GM23248 (cell line): ENCODE results near the gene GNB1. TPM values are rescaled to one million over a fixed set of nuclear protein-coding genes. Genes with fewer than 3 reads are reported as not detected.

ENCODE experiments used
- DNase-seq: peaks from one replicate; pipeline ENCODE4 v3.0.0-alpha.2; 2015
- H2AFZ ChIP-seq: fragments of 200-600 bp; sonication (generic); 2 replicates; pipeline ENCODE4 v1.6.1; 2016; ENCODE audit warnings: antibody characterized with exemption
- H3F3A ChIP-seq: fragments of 200-600 bp; sonication (generic); 2 replicates; pipeline ENCODE4 v1.6.1; 2016; ENCODE audit warnings: mild to moderate bottlenecking, antibody characterized with exemption, mixed run types; ENCODE audit not compliant: insufficient read depth
- H3K27ac ChIP-seq: fragments of 200-600 bp; sonication (generic); 2 replicates; pipeline ENCODE4 v1.5.1; 2016; ENCODE audit warnings: mild to moderate bottlenecking
- H3K27me3 ChIP-seq: fragments of 200-600 bp; sonication (generic); replicated peaks from 2 replicates; pipeline ENCODE4 v1.6.1; 2016; ENCODE audit warnings: mild to moderate bottlenecking; ENCODE audit not compliant: insufficient read depth
- H3K36me3 ChIP-seq: fragments of 200-600 bp; sonication (generic); 2 replicates; pipeline ENCODE4 v1.6.1; 2016; ENCODE audit warnings: low read depth, mild to moderate bottlenecking
- H3K4me1 ChIP-seq: fragments of 200-600 bp; sonication (generic); 2 replicates; pipeline ENCODE4 v1.6.1; 2016; ENCODE audit warnings: mild to moderate bottlenecking; ENCODE audit not compliant: insufficient read depth
- H3K4me2 ChIP-seq: fragments of 200-600 bp; sonication (generic); one replicate; pipeline ENCODE4 v1.6.1; 2016; ENCODE audit warnings: mild to moderate bottlenecking; ENCODE audit not compliant: unreplicated experiment
- H3K4me3 ChIP-seq: fragments of 200-600 bp; sonication (generic); 2 replicates; pipeline ENCODE4 v1.5.1; 2016; ENCODE audit warnings: mild to moderate bottlenecking
- H3K79me2 ChIP-seq: fragments of 200-600 bp; sonication (generic); 2 replicates; pipeline ENCODE4 v1.6.1; 2016; ENCODE audit warnings: mild to moderate bottlenecking; ENCODE audit not compliant: insufficient read depth
- H3K9ac ChIP-seq: fragments of 200-600 bp; sonication (generic); 2 replicates; pipeline ENCODE4 v1.6.1; 2016; ENCODE audit warnings: mild to moderate bottlenecking
- H3K9me2 ChIP-seq: fragments of 200-600 bp; sonication (generic); 2 replicates; pipeline ENCODE4 v1.6.1; 2016; ENCODE audit warnings: mixed run types, mild to moderate bottlenecking, moderate library complexity; ENCODE audit not compliant: insufficient read depth
- H3K9me3 ChIP-seq: fragments of 200-600 bp; sonication (generic); one replicate; pipeline ENCODE4 v1.6.1; 2017; ENCODE audit warnings: low read depth
- H4K20me1 ChIP-seq: fragments of 200-600 bp; sonication (generic); 2 replicates; pipeline ENCODE4 v1.6.0; 2016; ENCODE audit not compliant: insufficient read depth
- EZH2 ChIP-seq: fragments of 200-600 bp; sonication (generic); IDR thresholded peaks from 2 replicates; pipeline ENCODE4 v1.6.1; 2018; ENCODE audit warnings: antibody characterized with exemption, mild to moderate bottlenecking; ENCODE audit not compliant: insufficient read depth, poor library complexity, severe bottlenecking
- EZH2phosphoT487 ChIP-seq: fragments of 200-600 bp; sonication (generic); IDR thresholded peaks from 2 replicates; pipeline ENCODE4 v1.6.1; 2018; ENCODE audit warnings: antibody characterized with exemption, moderate library complexity, mild to moderate bottlenecking, low read depth; ENCODE audit not compliant: insufficient read depth
- WGBS, 2 experiments: methylation state at CpG; one replicate each; pipeline ENCODE4 v1.1.6; 2015 to 2017; ENCODE audit warnings: low lambda C conversion rate in 2 of 2, low coverage in 1 of 2; ENCODE audit errors: missing lambda C conversion rate in 2 of 2; 5-methylcytosine and 5-hydroxymethylcytosine counted together
- in situ Hi-C: fragments of 300-500 bp; cut with MboI; formaldehyde crosslinking; loops from 2 replicates; pipeline ENCODE4 v1.15.0; 2020
- polyA plus RNA-seq: library from polyadenylated mRNA; unstranded; fragments of >200 nt; fragmentation: Nextera tagmentation; extraction: Ambion mirVana; gene quantifications from 2 replicates; pipeline ENCODE4 v1.2.1, GENCODE V29; 2016
- total RNA-seq: library from RNA; depleted of rRNA; stranded (reverse); fragments of >200 nt; shearing (Covaris generic); gene quantifications from 2 replicates; pipeline ENCODE4 v1.2.3, GENCODE V29; 2014

Gene GNB1
- total and polyA plus RNA-seq, 2 experiments from 2014 or later: 92.0 to 97.7 TPM

GRCh38 chr1:1929639-1930545 is 39.0 kb upstream of the GNB1 start:
- no peak for TF ChIP-seq EZH2
- no peak for TF ChIP-seq EZH2phosphoT487
- Histone ChIP-seq H3F3A (no peaks in the 10 kb centered on the region), H4K20me1 (no peaks in the 10 kb centered on the region), H3K36me3 (no peaks in the 10 kb centered on the region), H3K4me3 (no peak overlapping the region), H3K4me2 (no peak overlapping the region), H3K9me2 (no peaks in the 10 kb centered on the region), H3K27me3 (no peaks in the 10 kb centered on the region), H3K9ac (no peak overlapping the region), H3K9me3 (no peaks in the 10 kb centered on the region), H3K4me1 (no peaks in the 10 kb centered on the region), H2AFZ (no peak overlapping the region), H3K27ac (no peak overlapping the region), H3K79me2 (no peaks in the 10 kb centered on the region)
- WGBS, 2 experiments: 82 to 83% methylated on average over 38 of the region's 38 CpGs
- in situ Hi-C loops: no loop called here
- DNase-seq: no peak

DNA sequence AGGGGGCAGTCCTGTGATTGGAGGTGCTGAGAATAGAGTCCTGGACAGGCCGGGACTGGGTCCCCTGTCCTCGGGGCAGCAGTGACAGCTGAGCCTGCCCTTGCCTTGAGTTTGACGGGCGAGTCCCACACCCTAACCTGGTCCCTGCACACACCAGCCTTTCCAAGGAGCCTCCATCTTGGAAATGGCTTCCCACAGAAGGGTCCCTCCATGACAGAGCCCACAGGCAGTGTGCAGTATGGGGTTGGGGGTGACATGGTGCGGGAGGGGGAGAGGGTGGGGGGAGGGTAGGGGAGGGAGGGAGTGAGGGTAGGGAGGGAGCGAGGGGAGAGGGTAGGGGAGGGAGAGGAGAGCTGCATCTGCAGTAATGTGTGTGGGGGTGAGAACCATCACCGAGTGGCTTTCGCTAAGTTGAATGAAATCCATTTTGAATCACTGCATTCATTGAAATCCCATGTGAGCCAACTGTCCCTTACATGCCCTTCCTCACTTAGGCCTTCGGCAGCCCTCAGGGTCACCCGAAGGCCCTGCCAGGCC is 38.3 kb upstream of the GNB1 start:
- no peaks in the 10 kb centered on the region for H3K4me1 ChIP-seq
- H3K4me3 ChIP-seq: no peak overlapping the region
- no peak overlapping the region for H2AFZ ChIP-seq
- no peaks in the 10 kb centered on the region for H3F3A ChIP-seq
- H3K27ac ChIP-seq: no peak overlapping the region
- no peaks in the 10 kb centered on the region for H3K9me3 ChIP-seq
- TF ChIP-seq EZH2phosphoT487 (no peak), EZH2 (no peak)
- WGBS, 2 experiments: 79 to 81% methylated on average over 8 to 10 of the region's 10 CpGs
- H3K27me3 ChIP-seq: no peaks in the 10 kb centered on the region
- no peak overlapping the region for H3K4me2 ChIP-seq
- no peak overlapping the region for H3K9ac ChIP-seq
- no peaks in the 10 kb centered on the region for H3K9me2 ChIP-seq
- no peaks in the 10 kb centered on the region for H3K79me2 ChIP-seq
- no peak for DNase-seq
- H4K20me1 ChIP-seq: no peaks in the 10 kb centered on the region
- in situ Hi-C loops: no loop called here
- no peaks in the 10 kb centered on the region for H3K36me3 ChIP-seq

DNA sequence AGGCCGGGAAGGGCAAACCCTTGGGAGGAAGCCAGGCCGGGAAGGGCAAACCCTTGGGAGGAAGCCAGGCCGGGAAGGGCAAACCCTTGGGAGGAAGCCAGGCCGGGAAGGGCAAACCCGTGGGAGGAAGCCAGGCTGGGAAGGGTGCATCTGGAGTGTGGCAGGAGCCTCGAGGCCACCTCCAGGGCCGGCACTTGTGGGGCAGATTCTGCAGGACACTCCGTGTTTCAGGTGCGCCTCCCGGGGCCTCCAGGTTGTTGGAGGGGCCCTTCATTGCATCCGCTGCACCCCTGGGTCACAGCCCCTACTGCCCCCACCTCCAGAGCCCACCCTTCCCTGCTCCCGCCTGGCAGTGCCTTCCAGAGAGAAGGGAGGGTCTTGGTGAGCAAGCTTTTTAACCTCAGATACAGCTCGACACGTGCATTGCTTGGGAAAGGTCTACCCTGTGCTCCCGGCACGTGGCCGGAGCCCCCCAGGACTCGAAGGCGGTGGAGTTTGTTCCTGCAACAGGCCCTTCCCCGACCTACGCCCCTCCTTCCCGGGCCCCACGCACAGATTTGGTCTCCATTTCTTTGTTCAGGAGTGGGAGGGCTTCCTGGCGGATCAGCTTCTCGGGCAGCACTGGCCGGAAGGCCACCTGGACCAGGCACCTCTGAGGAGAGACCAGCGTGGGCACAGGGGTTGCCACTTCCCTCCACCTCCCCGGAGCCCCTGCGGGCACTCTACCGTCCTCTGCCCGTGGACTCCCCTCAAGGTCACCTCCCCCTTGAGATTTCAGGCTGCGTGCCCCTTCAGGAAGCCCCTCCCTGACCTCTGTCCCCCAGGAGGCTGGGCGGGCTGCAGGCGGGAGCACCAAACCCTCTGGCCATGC is 37.6 kb upstream of the GNB1 start:
- no peaks in the 10 kb centered on the region for H3K4me1 ChIP-seq
- WGBS, 2 experiments: 71 to 72% methylated on average over 31 to 34 of the region's 34 CpGs
- H2AFZ ChIP-seq: no peak overlapping the region
- no peak overlapping the region for H3K4me3 ChIP-seq
- no peak overlapping the region for H3K27ac ChIP-seq
- H3K9me2 ChIP-seq: no peaks in the 10 kb centered on the region
- in situ Hi-C loops: no loop called here
- DNase-seq: no peak
- no peaks in the 10 kb centered on the region for H3K36me3 ChIP-seq
- no peak overlapping the region for H3K9ac ChIP-seq
- H3F3A ChIP-seq: no peaks in the 10 kb centered on the region
- no peaks in the 10 kb centered on the region for H3K9me3 ChIP-seq
- H4K20me1 ChIP-seq: no peaks in the 10 kb centered on the region
- no peaks in the 10 kb centered on the region for H3K79me2 ChIP-seq
- H3K27me3 ChIP-seq: no peaks in the 10 kb centered on the region
- TF ChIP-seq EZH2 (no peak), EZH2phosphoT487 (no peak)
- H3K4me2 ChIP-seq: no peak overlapping the region

DNA sequence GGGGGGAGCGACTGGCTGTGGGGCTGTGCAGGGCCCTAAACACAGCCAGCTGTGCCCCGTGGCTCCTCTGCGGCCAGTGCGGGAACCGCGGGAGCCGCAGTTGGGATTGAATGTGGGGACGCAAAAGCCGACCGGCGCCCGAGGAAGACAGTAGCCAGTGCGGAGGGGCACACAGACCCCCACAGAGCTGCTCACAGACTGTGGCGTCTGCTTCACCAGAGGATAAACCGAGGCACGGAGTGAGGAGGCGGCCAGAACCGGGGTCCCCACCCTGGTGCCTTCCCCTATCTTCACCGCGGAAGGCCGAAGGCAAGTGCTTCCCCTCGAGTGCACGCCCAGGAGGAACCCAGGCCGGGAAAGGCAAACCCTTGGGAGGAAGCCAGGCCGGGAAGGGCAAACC is 36.9 kb upstream of the GNB1 start:
- WGBS, 2 experiments: 85 to 92% methylated on average over 23 to 25 of the region's 25 CpGs
- H3F3A ChIP-seq: no peaks in the 10 kb centered on the region
- no peaks in the 10 kb centered on the region for H4K20me1 ChIP-seq
- no peaks in the 10 kb centered on the region for H3K4me1 ChIP-seq
- no peak overlapping the region for H3K9ac ChIP-seq
- no peak overlapping the region for H3K27ac ChIP-seq
- no peaks in the 10 kb centered on the region for H3K9me2 ChIP-seq
- TF ChIP-seq EZH2 (no peak), EZH2phosphoT487 (no peak)
- no peak overlapping the region for H2AFZ ChIP-seq
- no peaks in the 10 kb centered on the region for H3K36me3 ChIP-seq
- H3K9me3 ChIP-seq: no peaks in the 10 kb centered on the region
- DNase-seq: no peak
- H3K4me2 ChIP-seq: no peak overlapping the region
- in situ Hi-C loops: no loop called here
- H3K27me3 ChIP-seq: no peaks in the 10 kb centered on the region
- no peaks in the 10 kb centered on the region for H3K79me2 ChIP-seq
- no peak overlapping the region for H3K4me3 ChIP-seq
